Germinal center (tissue), 1 donor: ENCODE measurements around the gene OR5AL1.
"Not testable (repeated sequence)": the region's sequence is repeated elsewhere in the genome, so short reads cannot be mapped to it uniquely, and the experiment has no call there.

Experiments used
- DNase-seq: peaks from one replicate; pipeline ENCODE4 v3.0.0; 2012; ENCODE audit warnings: mixed read lengths, low spot score

The OR5AL1 gene

DNA sequence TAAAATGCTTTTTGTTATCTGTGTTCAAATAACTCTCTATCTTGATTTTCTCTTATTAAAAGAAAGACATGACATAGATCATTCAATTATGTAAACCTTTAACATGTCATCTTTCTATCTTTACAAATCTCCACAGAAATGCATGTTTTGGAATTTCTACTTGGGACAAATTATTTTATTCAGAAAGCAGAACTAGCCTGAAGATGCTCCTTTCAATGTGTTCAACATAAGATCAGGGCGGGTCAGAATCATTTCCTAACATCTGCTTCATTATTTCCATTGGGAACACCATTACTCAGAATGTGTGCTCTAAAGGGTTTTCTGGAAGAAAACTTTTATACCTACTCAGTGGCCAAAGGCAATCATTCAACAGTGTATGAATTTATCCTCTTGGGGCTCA lies at the start of gene OR5AL1:
Gene OR5AL1, plus strand, starts transcription at position 301 of the 400 bp plus-strand sequence.
- DNase-seq: no peak

DNA sequence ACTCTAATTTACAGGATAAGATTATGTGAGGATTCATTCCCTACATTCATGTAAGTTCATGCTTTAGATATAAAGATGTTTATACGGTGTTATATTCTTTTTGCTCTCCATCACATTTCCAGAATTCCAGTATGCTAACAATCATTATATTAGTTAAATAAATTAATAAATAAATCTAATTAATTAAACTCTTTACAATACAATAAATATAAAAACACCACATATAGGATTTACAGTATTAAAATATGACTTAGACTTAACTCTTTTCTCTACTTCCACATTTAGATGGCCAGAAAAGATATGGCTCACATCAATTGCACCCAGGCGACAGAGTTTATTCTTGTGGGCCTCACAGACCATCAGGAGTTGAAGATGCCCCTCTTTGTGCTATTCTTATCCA lies 37.2 kb upstream of the OR5AL1 start, which contains the start of gene OR8U1:
Gene OR8U1, plus strand, starts transcription at position 301 of the 400 bp plus-strand sequence. Its CDS starts 0 bp downstream, at position 301.
- no peak for DNase-seq

DNA sequence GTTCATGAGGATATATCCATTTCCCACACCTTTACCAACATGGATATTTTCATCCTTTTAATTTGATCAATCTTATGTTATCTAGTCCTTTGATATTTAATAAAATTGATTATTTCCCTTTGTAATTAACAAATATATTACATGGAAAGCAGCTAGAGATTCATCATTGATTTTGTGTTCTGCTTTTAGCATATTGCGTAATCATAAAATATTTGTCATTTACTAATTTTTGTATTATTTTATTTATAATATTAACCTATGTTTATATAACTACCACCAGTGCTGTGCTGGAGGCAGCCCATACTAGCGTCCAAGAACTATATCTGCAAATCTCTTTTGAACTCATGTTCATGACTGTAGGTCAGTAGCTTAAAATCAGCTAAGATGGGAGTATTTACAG lies 32.4 kb upstream of the OR5AL1 start:
- no peak for DNase-seq

DNA sequence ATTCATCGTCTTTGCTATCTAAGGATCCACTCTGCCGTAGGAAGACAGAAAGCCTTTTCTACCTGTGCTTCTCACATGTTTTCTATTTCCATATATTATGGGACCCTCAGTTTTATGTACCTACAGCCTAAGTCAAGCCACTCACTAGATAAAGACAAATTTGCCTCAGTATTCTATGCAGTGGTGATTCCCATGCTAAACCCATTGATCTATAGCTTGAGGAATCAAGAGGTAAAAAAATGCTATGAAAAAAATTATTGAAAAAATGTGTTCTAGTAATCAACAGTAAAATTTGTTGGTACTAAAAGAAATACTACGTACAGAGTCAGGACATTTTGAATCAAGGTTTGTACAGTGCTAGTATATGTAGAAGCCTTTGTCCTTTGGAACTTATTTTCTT lies 18.1 kb upstream of the OR5AL1 start:
- no peak for DNase-seq

DNA sequence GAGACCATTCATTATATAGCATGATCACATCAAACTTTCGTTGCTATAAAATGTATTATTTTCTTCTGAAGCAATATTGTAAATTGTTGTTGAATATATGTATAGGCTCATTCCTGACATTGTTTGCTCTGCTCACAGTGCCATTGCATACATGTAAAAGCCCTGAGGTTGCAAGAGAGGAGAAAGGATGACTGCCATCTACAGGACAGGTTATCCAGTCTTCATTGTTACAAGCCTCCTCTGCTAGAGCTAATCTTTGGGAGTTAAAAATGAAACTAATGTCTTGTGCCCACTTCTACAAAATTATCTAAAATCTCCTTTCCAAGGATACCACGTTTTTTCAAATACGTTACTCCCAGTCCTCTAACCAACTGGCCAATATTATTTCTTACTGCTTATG lies 16.4 kb upstream of the OR5AL1 start:
- no peak for DNase-seq

DNA sequence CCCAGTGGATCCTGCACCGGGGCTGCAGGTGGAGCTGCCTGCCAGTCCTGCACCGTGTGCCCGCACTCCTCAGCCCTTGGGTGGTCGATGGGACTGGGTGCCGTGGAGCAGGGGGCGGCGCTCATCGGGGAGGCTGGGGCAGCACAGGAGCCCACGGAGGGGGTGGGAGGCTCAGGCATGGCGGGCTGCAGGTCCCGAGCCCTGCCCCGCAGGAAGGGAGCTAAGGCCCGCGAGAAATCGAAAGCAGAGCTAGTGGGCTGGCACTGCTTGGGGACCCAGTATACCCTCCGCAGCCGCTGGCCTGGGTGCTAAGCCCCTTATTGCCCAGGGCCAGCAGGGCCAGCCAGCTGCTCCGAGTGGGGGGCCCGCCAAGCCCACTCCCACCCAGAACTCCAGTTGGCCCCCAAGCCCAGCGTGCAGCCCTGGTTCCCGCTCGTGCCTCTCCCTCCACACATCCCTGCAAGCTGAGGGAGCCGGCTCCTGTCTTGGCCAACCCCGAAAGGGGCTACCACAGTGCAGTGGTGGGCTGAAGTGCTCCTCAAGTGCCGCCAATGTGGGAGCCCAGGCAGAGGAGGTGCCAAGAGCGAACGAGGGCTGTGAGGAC lies 10.5 kb upstream of the OR5AL1 start:
- DNase-seq: not testable (repeated sequence)

DNA sequence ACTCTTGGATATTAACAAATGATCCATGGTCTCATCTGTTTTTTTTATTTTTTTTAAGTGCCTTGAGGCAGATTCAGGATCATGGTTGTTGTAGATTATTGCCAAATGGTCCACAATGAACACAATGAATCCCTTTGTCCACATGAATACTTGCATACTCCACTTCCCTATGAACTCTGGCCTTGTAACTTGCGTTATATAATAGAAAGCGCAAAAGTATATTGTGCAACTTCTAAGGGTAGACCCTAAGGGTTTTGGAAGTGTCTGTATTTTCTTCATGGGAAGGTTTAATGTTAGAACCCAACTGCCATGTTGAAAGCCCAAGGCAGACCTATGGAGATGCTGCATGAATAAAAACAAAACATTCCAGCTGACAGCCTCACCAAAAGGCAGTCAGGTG lies 8.1 kb upstream of the OR5AL1 start:
- no peak for DNase-seq

DNA sequence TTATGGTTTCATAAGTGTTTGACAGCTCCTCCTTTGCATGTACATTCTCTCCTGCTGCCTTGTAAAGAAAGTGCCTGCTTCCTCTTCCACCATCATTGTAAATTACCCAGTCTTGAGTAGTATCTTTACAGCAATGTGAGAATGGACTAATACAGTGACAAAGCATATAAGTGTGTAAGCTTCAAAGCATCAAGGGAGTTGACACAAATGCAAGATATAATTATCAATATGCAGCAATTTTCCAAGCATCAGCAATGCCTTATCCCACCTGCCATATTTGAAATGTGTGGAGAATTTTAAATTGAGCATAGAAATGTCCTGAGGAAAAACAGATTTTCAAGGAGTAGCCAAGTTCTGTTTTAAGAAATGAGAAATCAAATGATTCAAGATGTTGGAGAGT lies 1.7 kb upstream of the OR5AL1 start:
- no peak for DNase-seq

DNA sequence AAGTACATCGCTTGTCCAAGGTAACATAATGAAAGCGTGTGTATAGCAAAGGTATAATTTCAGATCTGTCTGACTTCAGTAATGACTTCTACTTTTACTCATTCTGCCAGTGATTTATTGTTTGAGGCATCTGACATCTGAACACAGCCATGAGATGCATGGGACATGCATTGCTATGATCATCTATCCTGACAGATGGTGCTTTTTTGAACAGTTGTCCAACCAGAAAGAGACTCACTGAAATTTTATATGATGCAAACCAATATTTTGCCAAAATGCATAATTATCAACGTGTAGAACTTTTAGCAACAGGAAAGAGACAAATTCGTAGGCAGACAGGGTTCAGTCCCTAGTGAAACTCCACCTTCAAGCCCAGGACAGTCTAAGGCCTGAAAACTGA lies 41.0 kb downstream of the OR5AL1 start:
- no peak for DNase-seq

DNA sequence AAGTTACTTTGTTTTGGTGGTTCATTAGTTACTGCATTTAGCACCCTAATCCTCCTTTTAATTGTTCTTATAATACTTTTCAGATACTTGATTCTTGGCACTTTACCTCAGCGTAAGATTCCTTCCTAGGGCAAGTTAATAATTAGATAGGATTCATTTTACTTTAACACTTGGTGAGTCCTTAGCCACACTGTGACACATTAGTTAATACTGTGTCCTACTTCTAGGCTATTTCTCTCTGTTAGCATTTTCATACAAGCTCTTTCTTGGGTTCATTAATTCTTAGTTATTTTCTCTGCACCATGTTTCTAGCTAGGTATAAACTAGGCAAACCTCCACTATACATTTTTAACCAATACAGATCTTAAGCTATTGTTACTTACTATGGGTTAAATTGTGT lies 44.6 kb downstream of the OR5AL1 start:
- no peak for DNase-seq
